ENCODE data around the gene SEC31B.

SEC31B gene

GRCh38 chr10:100519311-100520051, at the start of gene SEC31B:
Gene SEC31B (minus strand): TSS chr10:100519861. CDS start chr10:100516952, 2,909 bp downstream.
- no peak for TF ChIP-seq CTCF (conservative IDR thresholded peaks at IDR 0.05; ENCODE audit: low read depth, low read length)
- no peaks in the 10 kb centered on the region for H4K20me1 ChIP-seq (ENCODE audit: insufficient read depth)
- no peaks in the 10 kb centered on the region for H3K27me3 ChIP-seq (ENCODE audit: insufficient read depth, low read depth)
- H3K36me3 ChIP-seq (ENCODE audit: insufficient read depth): no peaks in the 10 kb centered on the region
- H3K9ac ChIP-seq: no peak within 1 kb of the TSS
- no peak within 1 kb of the TSS; the same call in 1 of the 2 replicates for H3K4me2 ChIP-seq
- H3K27ac ChIP-seq: no peak within 1 kb of the TSS
- H3K79me2 ChIP-seq (ENCODE audit: insufficient read depth, low read depth): no peaks in the 10 kb centered on the region
- H3K4me3 ChIP-seq (IDR thresholded peaks at IDR 0.05; ENCODE audit: insufficient read depth, low read depth, low read length): no peak within 1 kb of the TSS
- H3K4me1 ChIP-seq (ENCODE audit: low read depth, poor library complexity, severe bottlenecking): peaks cover 40% of the 10 kb centered on the region
- H2AFZ ChIP-seq (ENCODE audit: low read depth): no peak within 1 kb of the TSS

- Histone ChIP-seq H3K36me3 (ENCODE audit: insufficient read depth) (no peaks in the 10 kb centered on the region), H3K79me2 (ENCODE audit: insufficient read depth, low read depth) (no peaks in the 10 kb centered on the region), H3K27me3 (ENCODE audit: insufficient read depth, low read depth) (peaks cover 8% of the 10 kb centered on the region), H3K27ac (no peak overlapping the region), H3K4me3 (IDR thresholded peaks at IDR 0.05; ENCODE audit: insufficient read depth, low read depth, low read length) (no peak overlapping the region), H3K9ac (no peak overlapping the region), H3K4me1 (ENCODE audit: low read depth, poor library complexity, severe bottlenecking) (no peaks in the 10 kb centered on the region), H4K20me1 (ENCODE audit: insufficient read depth) (no peaks in the 10 kb centered on the region), H2AFZ (ENCODE audit: low read depth) (no peak overlapping the region), H3K4me2 (no peak overlapping the region)
- TF ChIP-seq CTCF (conservative IDR thresholded peaks at IDR 0.05; ENCODE audit: low read depth, low read length): no peak
These were observed 49.3 kb upstream of the SEC31B start for GRCh38 chr10:100568912-100569311.

GRCh38 chr10:100567826-100568225, 48.2 kb upstream of the SEC31B start:
- Histone ChIP-seq H3K36me3 (ENCODE audit: insufficient read depth) (no peaks in the 10 kb centered on the region), H3K4me2 (no peak overlapping the region), H3K27me3 (ENCODE audit: insufficient read depth, low read depth) (peaks cover 8% of the 10 kb centered on the region), H3K9ac (no peak overlapping the region), H3K4me1 (ENCODE audit: low read depth, poor library complexity, severe bottlenecking) (no peaks in the 10 kb centered on the region), H3K4me3 (IDR thresholded peaks at IDR 0.05; ENCODE audit: insufficient read depth, low read depth, low read length) (no peak overlapping the region), H2AFZ (ENCODE audit: low read depth) (no peak overlapping the region), H3K27ac (no peak overlapping the region), H3K79me2 (ENCODE audit: insufficient read depth, low read depth) (no peaks in the 10 kb centered on the region), H4K20me1 (ENCODE audit: insufficient read depth) (no peaks in the 10 kb centered on the region)
- no peak for TF ChIP-seq CTCF (conservative IDR thresholded peaks at IDR 0.05; ENCODE audit: low read depth, low read length)

GRCh38 chr10:100567249-100567648, 47.6 kb upstream of the SEC31B start:
- no peak overlapping the region for H3K9ac ChIP-seq
- H3K4me1 ChIP-seq (ENCODE audit: low read depth, poor library complexity, severe bottlenecking): no peaks in the 10 kb centered on the region
- no peak overlapping the region for H2AFZ ChIP-seq (ENCODE audit: low read depth)
- no peak overlapping the region for H3K4me3 ChIP-seq (IDR thresholded peaks at IDR 0.05; ENCODE audit: insufficient read depth, low read depth, low read length)
- no peaks in the 10 kb centered on the region for H3K79me2 ChIP-seq (ENCODE audit: insufficient read depth, low read depth)
- peaks cover 8% of the 10 kb centered on the region for H3K27me3 ChIP-seq (ENCODE audit: insufficient read depth, low read depth)
- H3K4me2 ChIP-seq: no peak overlapping the region
- no peaks in the 10 kb centered on the region for H4K20me1 ChIP-seq (ENCODE audit: insufficient read depth)
- H3K27ac ChIP-seq: no peak overlapping the region
- no peak for TF ChIP-seq CTCF (conservative IDR thresholded peaks at IDR 0.05; ENCODE audit: low read depth, low read length)
- H3K36me3 ChIP-seq (ENCODE audit: insufficient read depth): no peaks in the 10 kb centered on the region

Measured in KMS-11 (cell line).